Lung (tissue), 12 donors: Measurements from ENCODE around the gene ZSCAN16. TPM values are rescaled to one million over a fixed set of nuclear protein-coding genes. Genes with fewer than 3 reads are reported as not detected.
A peak's percentile ranks its signal among the peaks of the same experiment; 100 is the strongest.

Experiments used
- ATAC-seq: fragments of 200-7000 bp; cut with Tn5 transposase; one replicate; pipeline ENCODE4 v1.9.1; 2020; ENCODE audit warnings: moderate number of reproducible peaks; ENCODE audit not compliant: insufficient read depth, low FRiP score
- DNase-seq, 3 donors: peaks; one replicate each; pipeline ENCODE4 v3.0.0-alpha.2; 2013 to 2017
- H3K27ac ChIP-seq, 2 donors: one replicate each; pipeline ENCODE4 v1.5.1; 2013; ENCODE audit warnings: mild to moderate bottlenecking in 2 of 2, moderate library complexity in 2 of 2, control low read depth in 1 of 2, inconsistent platforms in 1 of 2, low read depth in 1 of 2, low read length in 1 of 2
- H3K27me3 ChIP-seq, 3 donors: one replicate each; pipeline ENCODE4 v1.5.1; 2013; ENCODE audit warnings: low read length in 2 of 3; ENCODE audit not compliant: control insufficient read depth in 3 of 3, insufficient read depth in 3 of 3
- H3K36me3 ChIP-seq, 4 donors: one replicate each; pipeline ENCODE4 v1.5.1; 2013; ENCODE audit warnings: low read length in 4 of 4, mild to moderate bottlenecking in 1 of 4, moderate library complexity in 1 of 4; ENCODE audit not compliant: control insufficient read depth in 4 of 4, insufficient read depth in 4 of 4
- H3K4me1 ChIP-seq, 5 donors: one replicate each; pipeline ENCODE4 v1.5.1; 2013; ENCODE audit warnings: low read length in 5 of 5, mild to moderate bottlenecking in 2 of 5, moderate library complexity in 1 of 5; ENCODE audit not compliant: control insufficient read depth in 5 of 5, insufficient read depth in 5 of 5
- H3K4me3 ChIP-seq: one replicate; pipeline ENCODE4 v1.5.1; 2013; ENCODE audit warnings: mild to moderate bottlenecking, control low read depth, moderate library complexity
- H3K9ac ChIP-seq, 2 donors: one replicate each; pipeline ENCODE4 v1.5.1; 2013; ENCODE audit warnings: low read length in 2 of 2, control low read depth in 1 of 2; ENCODE audit not compliant: insufficient read depth in 1 of 2
- H3K9me3 ChIP-seq, 4 donors: one replicate each; pipeline ENCODE4 v1.5.1; 2013; ENCODE audit warnings: low read length in 3 of 4, mild to moderate bottlenecking in 1 of 4, moderate library complexity in 1 of 4; ENCODE audit not compliant: control insufficient read depth in 4 of 4, insufficient read depth in 3 of 4
- WGBS, 2 donors: extraction: QIAGEN DNeasy Blood & Tissue Kit; methylation state at CpG; one replicate each; pipeline ENCODE4 v1.1.7; 2013; 5-methylcytosine and 5-hydroxymethylcytosine counted together
- polyA plus RNA-seq, 2 donors: library from polyadenylated mRNA; stranded (reverse); fragments of 200-250 nt; gene quantifications; one replicate each; pipeline ENCODE4 v1.2.1, GENCODE V29; 2013
- total RNA-seq, 2 donors: library from RNA; depleted of rRNA in 1 of 2; stranded (reverse); fragments of >200 nt in 1 of 2; gene quantifications; one replicate each; pipeline ENCODE4 v1.2.1, GENCODE V29; 2014 to 2021
- TF ChIP-seq, protein P1 (sequence below): IDR thresholded peaks from 2 replicates; pipeline ENCODE4 v1.5.1; 2012; ENCODE audit warnings: mild to moderate bottlenecking; ENCODE audit errors: control extremely low read depth, extremely low read depth
- donor health status: control.
- donor health status: control.
- donor health status: Bipolar disorder and iron deficiency.
- donor health status: healthy.
- donor health status: DM: yes; HTN: yes; CAD: no.

ZSCAN16 gene
- total and polyA plus RNA-seq, 4 donors: 4.5 to 10.2 (median 6.1) TPM

DNA sequence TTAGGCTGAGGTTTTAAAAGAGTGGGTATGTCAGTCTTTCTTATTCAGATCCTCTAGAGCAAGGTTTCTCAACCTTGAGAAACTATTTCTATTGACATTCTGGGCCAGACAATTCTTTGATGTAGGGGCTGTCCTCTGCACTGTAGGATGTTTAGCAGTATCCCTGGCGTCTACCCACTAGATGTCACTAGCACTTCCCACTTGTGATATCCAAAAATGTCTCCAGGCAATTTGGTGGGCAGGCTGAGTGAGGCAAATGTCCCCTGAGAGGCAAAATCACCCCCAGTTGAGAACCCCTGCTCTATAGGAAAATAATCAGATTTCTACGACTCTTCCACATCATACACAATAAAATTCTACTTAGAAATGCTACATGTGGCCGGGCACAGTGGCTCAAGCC is 9.6 kb downstream of the ZSCAN16 start:
- TF ChIP-seq, protein P1, sequence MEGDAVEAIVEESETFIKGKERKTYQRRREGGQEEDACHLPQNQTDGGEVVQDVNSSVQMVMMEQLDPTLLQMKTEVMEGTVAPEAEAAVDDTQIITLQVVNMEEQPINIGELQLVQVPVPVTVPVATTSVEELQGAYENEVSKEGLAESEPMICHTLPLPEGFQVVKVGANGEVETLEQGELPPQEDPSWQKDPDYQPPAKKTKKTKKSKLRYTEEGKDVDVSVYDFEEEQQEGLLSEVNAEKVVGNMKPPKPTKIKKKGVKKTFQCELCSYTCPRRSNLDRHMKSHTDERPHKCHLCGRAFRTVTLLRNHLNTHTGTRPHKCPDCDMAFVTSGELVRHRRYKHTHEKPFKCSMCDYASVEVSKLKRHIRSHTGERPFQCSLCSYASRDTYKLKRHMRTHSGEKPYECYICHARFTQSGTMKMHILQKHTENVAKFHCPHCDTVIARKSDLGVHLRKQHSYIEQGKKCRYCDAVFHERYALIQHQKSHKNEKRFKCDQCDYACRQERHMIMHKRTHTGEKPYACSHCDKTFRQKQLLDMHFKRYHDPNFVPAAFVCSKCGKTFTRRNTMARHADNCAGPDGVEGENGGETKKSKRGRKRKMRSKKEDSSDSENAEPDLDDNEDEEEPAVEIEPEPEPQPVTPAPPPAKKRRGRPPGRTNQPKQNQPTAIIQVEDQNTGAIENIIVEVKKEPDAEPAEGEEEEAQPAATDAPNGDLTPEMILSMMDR: no peak
- Histone ChIP-seq H3K9ac (no peak overlapping the region), H3K4me3 (no peak overlapping the region), H3K9me3 (no peaks in the 10 kb centered on the region), H3K27ac (no peak overlapping the region), H3K27me3 (no peaks in the 10 kb centered on the region), H3K4me1 (peaks cover 0 to 20% (median 9%) of the 10 kb centered on the region in 5 donors), H3K36me3 (peaks cover 0 to 8% (median 4%) of the 10 kb centered on the region in 4 donors)
- ATAC-seq (no peak), DNase-seq (peak; percentile 26 to 55 (median 51))
- 57 to 60% methylated on average over 3 of the region's 3 CpGs for WGBS, 2 donors

DNA sequence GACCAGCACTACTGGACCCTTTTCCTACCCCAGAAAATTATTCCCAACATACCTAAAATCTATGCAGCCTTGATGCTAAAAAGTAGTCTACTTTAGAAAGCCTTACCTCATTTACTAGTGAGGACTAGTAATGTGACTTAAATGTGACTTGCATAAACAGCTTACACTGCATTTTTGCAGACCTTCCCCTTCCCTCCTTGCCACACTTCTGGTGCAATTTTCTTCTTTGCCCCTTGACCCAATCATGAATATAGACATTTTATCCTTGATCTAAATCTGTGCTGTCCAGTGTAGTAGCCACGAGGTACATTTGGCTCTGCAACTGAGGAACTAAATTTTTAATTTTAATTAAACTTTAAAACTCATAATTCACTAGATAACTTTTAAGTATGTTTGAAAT is 10.3 kb downstream of the ZSCAN16 start:
- Histone ChIP-seq H3K9me3 (no peaks in the 10 kb centered on the region), H3K4me1 (peaks cover 0 to 20% (median 9%) of the 10 kb centered on the region in 5 donors), H3K9ac (no peak overlapping the region), H3K36me3 (peaks cover 0 to 4% (median 2%) of the 10 kb centered on the region in 4 donors), H3K27me3 (no peaks in the 10 kb centered on the region), H3K27ac (no peak overlapping the region), H3K4me3 (no peak overlapping the region)
- no peak for ATAC-seq
- 50 to 59% methylated on average over 1 of the region's 1 CpG for WGBS, 2 donors
- TF ChIP-seq, protein P1: no peak
- no peak for DNase-seq

DNA sequence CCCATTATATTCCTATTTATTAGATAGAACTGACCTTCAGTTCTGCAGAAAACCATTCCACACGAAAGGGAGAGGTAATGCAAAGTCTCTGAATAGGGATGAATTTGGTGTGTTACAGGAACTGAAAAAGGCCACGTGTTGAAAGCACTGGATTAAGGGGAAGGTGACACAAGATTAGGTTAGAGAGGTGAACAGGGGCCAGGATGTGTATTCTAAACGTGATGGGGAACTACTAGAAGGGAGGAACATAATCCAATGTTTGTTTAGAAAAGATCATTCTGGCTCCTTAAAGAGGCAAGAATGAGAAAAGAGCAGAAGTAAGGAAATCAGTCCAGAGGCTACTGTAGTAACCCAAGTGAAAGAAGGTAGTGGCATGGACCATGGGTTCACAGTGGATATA is 11.0 kb downstream of the ZSCAN16 start:
- peak in 1 of 3 donors; percentile 11 for DNase-seq
- no peak overlapping the region for H3K4me3 ChIP-seq
- no peaks in the 10 kb centered on the region for H3K9me3 ChIP-seq
- no peak overlapping the region for H3K27ac ChIP-seq
- H3K36me3 ChIP-seq: peaks cover 0 to 4% (median 2%) of the 10 kb centered on the region in 4 donors
- H3K27me3 ChIP-seq: no peaks in the 10 kb centered on the region
- WGBS, 2 donors: 19 to 24% methylated on average over 3 of the region's 3 CpGs
- H3K4me1 ChIP-seq: peaks cover 0 to 20% (median 9%) of the 10 kb centered on the region in 5 donors
- TF ChIP-seq, protein P1: no peak
- peak overlapping the region in 1 of 2 donors; percentile 99 for H3K9ac ChIP-seq
- no peak for ATAC-seq
